Stimulated activated CD8-positive, alpha-beta memory T cell treated with anti-CD3 and anti-CD28 coated beads, Interleukin-15, amount 100 ng/mL, for 4 hours (primary cell): ENCODE measurements around the gene FBXO48.

ENCODE experiments used
- DNase-seq, 2 donors: peaks; one replicate each; pipeline ENCODE4 v3.0.0-alpha.2; 2020; ENCODE audit warnings: low read depth in 2 of 2

Gene FBXO48

GRCh38 chr2:68438455-68439303 lies 28.4 kb downstream of the FBXO48 start:
- no peak for DNase-seq

- DNase-seq, result no peak
Observed at GRCh38 chr2:68436270-68436669, 30.8 kb downstream of the FBXO48 start.

GRCh38 chr2:68435615-68436014 lies 31.5 kb downstream of the FBXO48 start:
- no peak for DNase-seq

- DNase-seq, result no peak
Observed at GRCh38 chr2:68434981-68435380, 32.1 kb downstream of the FBXO48 start.

- DNase-seq, result no peak
Observed at GRCh38 chr2:68432696-68433658, 34.1 kb downstream of the FBXO48 start.

- no peak for DNase-seq
Observed at GRCh38 chr2:68431316-68431972, 35.6 kb downstream of the FBXO48 start.

GRCh38 chr2:68429311-68429826 lies 37.7 kb downstream of the FBXO48 start:
- DNase-seq, result no peak

- DNase-seq, result no peak
Observed at GRCh38 chr2:68428746-68429145, 38.3 kb downstream of the FBXO48 start.

- DNase-seq, result no peak
Observed at GRCh38 chr2:68428126-68428525, 39.0 kb downstream of the FBXO48 start.

- DNase-seq, result no peak
Observed at GRCh38 chr2:68426848-68427579, 40.1 kb downstream of the FBXO48 start.

- no peak for DNase-seq
Observed at GRCh38 chr2:68426446-68426845, 40.6 kb downstream of the FBXO48 start.

- DNase-seq, result no peak
Observed at GRCh38 chr2:68425503-68425902, 41.6 kb downstream of the FBXO48 start.

- DNase-seq, result no peak
Observed at GRCh38 chr2:68423966-68424650, 43.0 kb downstream of the FBXO48 start.

- DNase-seq, result no peak
Observed at GRCh38 chr2:68420254-68420910, 46.7 kb downstream of the FBXO48 start.

GRCh38 chr2:68418855-68419254 lies 48.2 kb downstream of the FBXO48 start:
- no peak for DNase-seq

- no peak for DNase-seq
Observed at GRCh38 chr2:68418419-68418818, 48.7 kb downstream of the FBXO48 start.

- no peak for DNase-seq
Observed at GRCh38 chr2:68417926-68418325, 49.2 kb downstream of the FBXO48 start.

GRCh38 chr2:68416081-68416675 lies 50.9 kb downstream of the FBXO48 start:
- DNase-seq, result no peak

- DNase-seq, result no peak
Observed at GRCh38 chr2:68415521-68415920, 51.6 kb downstream of the FBXO48 start.

- no peak for DNase-seq
Observed at GRCh38 chr2:68414876-68415275, 52.2 kb downstream of the FBXO48 start.
